Measurements from ENCODE around the gene ENPP3.
A peak's percentile ranks its signal among the peaks of the same experiment; 100 is the strongest.

GRCh38 chr6:131787766-131788712, 150.9 kb downstream of the ENPP3 start:
- TF ChIP-seq EZH2 (IDR thresholded peaks at IDR 0.05), result no peak
- TF ChIP-seq, protein P1, sequence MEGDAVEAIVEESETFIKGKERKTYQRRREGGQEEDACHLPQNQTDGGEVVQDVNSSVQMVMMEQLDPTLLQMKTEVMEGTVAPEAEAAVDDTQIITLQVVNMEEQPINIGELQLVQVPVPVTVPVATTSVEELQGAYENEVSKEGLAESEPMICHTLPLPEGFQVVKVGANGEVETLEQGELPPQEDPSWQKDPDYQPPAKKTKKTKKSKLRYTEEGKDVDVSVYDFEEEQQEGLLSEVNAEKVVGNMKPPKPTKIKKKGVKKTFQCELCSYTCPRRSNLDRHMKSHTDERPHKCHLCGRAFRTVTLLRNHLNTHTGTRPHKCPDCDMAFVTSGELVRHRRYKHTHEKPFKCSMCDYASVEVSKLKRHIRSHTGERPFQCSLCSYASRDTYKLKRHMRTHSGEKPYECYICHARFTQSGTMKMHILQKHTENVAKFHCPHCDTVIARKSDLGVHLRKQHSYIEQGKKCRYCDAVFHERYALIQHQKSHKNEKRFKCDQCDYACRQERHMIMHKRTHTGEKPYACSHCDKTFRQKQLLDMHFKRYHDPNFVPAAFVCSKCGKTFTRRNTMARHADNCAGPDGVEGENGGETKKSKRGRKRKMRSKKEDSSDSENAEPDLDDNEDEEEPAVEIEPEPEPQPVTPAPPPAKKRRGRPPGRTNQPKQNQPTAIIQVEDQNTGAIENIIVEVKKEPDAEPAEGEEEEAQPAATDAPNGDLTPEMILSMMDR (IDR thresholded peaks at IDR 0.05), result peak; percentile 29

All from neural progenitor cell (in vitro differentiated cells).